Epithelial cell of esophagus (primary cell): Measurements from ENCODE around the gene TIAM1.

Experiments
- DNase-seq: peaks from one replicate; pipeline ENCODE4 v3.0.0; 2010; ENCODE audit warnings: low read depth
- H3K4me3 ChIP-seq: 2 replicates; pipeline ENCODE4 v1.5.1; 2011; ENCODE audit warnings: mild to moderate bottlenecking, low read length, control low read depth
- TF ChIP-seq, protein P1 (sequence below): IDR thresholded peaks from 2 replicates; pipeline ENCODE4 v1.5.1; 2011; ENCODE audit warnings: low read depth, mild to moderate bottlenecking, low read length, control low read depth, inconsistent platforms; ENCODE audit not compliant: insufficient read depth; ENCODE audit errors: missing control alignments

TIAM1 gene

DNA sequence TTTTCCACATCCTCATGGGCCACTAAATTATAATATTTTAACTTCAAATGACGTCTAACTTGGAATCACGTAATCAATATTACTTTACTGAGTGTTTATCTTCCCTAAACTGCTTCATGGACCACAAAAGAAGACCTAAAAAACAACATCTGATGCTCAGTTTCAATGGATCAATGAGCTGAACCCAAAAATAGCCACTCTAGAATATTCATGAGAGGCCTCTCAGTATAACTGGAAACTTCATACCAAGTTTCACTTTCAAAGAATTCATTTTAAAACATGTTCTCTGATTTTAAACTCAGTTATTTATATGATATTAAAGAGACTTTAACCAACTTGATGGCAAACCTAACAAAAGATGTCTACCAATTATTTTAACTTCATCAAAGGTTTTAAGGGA lies 23.7 kb upstream of the TIAM1 start:
- no peak for DNase-seq
- H3K4me3 ChIP-seq: no peak overlapping the region
- TF ChIP-seq, protein P1, sequence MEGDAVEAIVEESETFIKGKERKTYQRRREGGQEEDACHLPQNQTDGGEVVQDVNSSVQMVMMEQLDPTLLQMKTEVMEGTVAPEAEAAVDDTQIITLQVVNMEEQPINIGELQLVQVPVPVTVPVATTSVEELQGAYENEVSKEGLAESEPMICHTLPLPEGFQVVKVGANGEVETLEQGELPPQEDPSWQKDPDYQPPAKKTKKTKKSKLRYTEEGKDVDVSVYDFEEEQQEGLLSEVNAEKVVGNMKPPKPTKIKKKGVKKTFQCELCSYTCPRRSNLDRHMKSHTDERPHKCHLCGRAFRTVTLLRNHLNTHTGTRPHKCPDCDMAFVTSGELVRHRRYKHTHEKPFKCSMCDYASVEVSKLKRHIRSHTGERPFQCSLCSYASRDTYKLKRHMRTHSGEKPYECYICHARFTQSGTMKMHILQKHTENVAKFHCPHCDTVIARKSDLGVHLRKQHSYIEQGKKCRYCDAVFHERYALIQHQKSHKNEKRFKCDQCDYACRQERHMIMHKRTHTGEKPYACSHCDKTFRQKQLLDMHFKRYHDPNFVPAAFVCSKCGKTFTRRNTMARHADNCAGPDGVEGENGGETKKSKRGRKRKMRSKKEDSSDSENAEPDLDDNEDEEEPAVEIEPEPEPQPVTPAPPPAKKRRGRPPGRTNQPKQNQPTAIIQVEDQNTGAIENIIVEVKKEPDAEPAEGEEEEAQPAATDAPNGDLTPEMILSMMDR: no peak

DNA sequence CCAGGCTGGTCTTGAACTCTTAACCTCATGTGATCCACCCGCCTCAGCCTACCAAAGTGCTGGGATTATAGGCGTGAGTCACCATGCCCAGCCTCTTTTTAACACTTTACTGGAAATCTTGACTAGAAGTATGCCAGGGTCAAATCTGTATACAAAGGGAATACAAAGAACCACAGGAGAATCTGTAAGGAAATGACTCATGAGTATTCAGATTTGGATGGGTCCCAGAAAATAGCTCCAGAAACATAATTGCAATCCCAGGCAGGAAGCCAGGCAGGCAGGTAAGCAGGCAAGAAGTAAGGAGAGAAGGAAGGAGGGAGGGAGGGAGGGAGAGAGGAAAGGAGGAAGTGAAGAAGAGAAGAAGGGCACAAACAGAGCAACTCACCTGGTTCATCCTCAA lies 22.8 kb upstream of the TIAM1 start:
- peak; percentile 92 for DNase-seq

DNA sequence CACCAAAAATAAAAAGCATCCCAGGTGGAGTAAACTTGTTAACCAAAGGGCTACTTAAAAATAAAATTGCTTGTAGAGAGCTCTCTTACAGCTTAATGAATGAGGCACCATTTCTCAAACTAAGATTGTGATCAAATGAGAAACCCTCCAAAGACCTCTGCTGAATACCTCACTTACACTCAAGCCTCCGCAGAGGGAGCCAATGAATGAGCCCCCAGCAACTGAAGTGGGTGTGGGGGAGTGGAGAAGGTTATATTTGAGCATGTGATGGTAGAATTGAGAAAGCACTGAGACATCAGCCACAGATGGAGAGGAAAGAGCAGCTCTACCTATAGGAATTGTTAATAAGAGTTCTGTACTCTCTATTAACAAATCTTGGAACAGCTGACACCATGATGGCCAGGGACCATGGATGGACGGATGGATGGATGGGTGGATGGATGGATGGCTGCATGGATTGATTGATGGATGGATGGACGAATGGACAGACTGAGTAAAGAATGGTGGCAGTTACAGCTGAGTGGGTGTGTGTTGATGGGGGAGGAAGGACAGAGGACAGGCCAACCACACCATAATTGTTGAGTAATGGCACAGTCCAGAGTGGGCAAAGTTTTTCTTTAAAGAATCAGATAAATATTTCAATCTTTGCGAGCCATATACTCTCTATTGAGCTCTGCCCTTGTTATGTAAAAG lies 20.3 kb upstream of the TIAM1 start:
- no peak overlapping the region for H3K4me3 ChIP-seq
- DNase-seq: no peak
- TF ChIP-seq, protein P1: no peak

More for the DNA sequence above, 22.8 kb upstream of the TIAM1 start:
- H3K4me3 ChIP-seq: no peak overlapping the region
- TF ChIP-seq, protein P1: no peak

DNA sequence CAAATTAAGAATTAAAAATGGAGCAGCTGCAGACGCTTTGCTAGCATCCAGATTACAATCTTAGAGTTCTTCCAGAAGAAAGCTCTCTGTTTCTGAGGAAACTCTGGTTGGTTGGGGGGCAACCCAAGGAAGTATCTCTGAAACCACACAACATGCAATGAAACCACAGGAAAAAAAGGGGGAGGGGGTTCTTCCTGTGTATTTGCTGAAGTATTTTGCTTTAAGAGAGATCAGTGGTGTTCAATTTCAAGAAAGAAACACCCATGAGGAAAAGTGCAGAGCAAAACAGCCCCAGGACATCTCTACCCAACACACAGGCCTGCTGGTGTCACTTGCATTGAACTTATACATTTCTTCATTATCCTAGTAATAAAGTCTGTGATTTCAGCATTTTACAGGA lies 19.7 kb upstream of the TIAM1 start:
- no peak for DNase-seq
- no peak overlapping the region for H3K4me3 ChIP-seq

DNA sequence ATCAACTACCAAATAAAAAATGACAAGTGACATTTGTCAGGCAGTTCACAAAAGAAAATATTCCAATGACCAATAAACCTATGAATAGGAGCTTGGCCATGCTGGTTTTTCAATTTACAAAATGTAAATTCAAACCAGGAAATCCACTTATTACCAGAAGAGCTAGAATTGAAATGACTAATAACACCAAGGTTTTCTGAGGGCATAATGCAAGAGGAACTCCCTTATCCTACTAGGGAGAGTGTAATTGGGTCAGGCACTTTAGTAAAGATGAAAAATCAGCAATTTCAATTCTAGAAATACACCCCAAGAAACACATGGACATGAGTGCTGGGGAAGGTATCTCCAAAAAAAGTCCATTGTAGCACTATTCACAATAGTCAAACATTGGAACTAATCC lies 16.7 kb upstream of the TIAM1 start:
- TF ChIP-seq, protein P1: no peak
- DNase-seq: peak; percentile 57
- no peak overlapping the region for H3K4me3 ChIP-seq

More for the DNA sequence above, 19.7 kb upstream of the TIAM1 start:
- TF ChIP-seq, protein P1: no peak

DNA sequence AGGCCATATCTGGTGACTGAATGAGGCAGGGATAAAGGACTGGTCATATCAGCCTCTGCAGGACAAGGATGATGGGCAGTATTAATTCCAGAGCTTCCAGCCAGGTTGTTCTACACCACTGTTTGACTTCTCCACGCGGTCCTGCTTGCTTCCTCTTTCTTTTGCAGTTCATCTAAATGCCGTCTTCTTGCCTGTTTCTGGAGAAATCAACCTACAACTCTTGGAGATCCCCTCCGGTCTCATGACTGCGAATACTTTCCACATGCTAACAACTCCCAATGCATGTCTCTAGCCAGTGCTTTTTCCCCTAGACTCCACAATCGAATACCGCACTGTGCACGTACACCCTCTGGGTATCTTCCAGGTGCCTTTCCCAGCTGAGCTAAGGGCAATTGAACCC lies 14.1 kb upstream of the TIAM1 start:
- TF ChIP-seq, protein P1: no peak
- no peak for DNase-seq
- H3K4me3 ChIP-seq: no peak overlapping the region

DNA sequence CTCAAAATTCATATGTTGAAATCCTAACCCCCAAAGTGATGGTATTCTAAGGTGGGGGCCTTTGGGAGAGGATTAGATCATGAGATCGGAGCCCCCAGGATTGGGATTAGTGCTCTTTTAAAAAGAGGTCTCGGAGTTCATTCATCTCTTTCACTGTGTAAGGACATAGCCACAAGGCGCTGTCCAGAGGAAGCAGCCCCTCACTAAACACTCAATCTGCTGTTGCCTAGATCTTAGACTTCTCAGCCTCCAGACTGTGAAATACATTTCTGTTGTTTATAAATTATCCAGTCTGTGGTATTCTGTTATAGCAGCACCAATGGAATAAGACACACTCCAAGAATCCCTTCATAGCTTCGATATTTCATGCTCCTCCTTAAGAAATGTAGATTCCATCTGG lies 12.4 kb upstream of the TIAM1 start:
- TF ChIP-seq, protein P1: no peak
- DNase-seq: no peak

More for the DNA sequence above, 12.4 kb upstream of the TIAM1 start:
- H3K4me3 ChIP-seq: no peak overlapping the region
